HG02623 (cell line): ENCODE measurements around the gene SF3B2.
"Not testable (repeated sequence)": the region's sequence is repeated elsewhere in the genome, so short reads cannot be mapped to it uniquely, and the experiment has no call there.

Experiments used
- ATAC-seq: cut with Tn5 transposase; IDR thresholded peaks from one replicate; pipeline ENCODE4 v1.9.1; 2021; ENCODE audit warnings: moderate library complexity; ENCODE audit not compliant: unreplicated experiment

SF3B2 gene

DNA sequence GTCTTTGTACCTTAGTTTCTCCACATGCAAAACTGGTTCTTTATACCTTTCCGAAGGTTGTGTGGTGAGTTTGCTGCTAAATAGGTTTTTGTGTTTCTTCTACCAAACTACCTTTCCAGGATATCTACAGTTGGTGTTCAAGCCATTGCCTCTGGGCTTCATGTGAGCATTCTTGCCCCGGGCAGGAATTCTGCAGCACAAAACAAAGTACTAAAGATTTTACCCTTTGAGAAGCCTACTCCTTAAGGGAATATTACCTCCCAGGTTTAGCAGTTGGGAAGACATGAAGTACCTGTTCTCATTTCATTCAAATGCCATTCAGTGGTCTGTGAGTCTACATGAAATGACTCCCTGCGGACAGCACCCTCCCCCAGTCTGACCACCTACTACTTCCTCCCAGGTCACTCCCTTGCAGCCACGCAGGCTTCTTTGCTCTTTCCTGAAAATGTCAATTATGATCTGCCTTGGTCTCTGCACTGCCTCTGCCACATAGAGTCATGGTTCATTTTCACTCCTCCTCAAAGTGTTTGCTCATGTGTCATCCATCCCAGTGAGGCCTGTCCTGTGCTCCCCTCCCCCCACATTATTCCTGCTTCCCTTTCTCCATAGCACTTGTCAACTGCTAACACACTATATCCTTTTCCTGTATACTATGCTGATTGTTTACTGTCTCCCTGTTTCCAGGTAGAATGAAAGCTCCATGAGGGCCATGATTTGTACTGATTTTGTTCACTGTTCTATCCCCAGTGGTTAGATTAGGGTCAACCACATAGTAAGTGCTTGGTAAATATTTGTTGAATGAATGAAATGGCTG, 54.8 kb downstream of the SF3B2 start:
- ATAC-seq, result no peak

DNA sequence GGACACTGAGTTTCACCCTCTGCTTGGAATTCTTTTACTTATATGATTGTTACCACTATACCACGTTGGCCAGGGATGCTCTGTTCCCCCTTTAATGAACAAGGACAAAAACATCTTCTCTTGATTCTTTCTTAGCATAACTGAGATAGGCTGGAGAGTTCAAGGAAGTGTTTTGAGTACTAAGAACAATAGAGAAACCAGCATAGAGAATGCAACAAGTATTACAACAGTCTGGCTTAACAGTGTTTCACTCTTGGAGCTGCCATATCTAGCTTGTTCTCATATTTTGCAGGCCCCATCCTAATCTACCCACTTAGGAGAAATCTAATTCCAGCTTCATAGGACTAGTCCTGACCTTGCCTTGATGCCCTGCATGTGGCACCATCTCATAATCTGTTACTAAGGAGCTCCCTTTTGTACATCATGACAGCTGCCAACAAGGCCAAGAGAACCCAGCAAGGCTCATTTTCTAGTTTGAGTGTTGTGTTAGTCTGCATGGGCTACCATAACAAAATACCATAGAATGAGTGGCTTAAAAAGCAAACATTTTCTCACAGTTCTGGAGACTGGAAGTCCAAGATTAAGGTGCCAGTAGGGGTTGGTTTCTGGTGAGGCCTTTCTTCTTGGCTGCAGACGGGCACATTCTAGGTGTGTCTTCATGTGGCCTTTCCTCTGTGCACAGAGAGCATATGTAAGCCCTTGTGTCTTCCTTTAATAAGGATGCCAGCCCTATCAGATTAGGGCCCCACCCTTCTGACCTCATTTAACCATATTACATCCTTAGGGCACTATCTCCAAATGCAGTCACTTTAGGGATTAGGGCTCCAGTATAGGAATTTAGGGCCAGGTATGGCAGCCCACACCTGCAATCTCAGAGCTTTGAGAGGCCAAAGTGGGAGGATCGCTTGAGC, 55.7 kb downstream of the SF3B2 start:
- ATAC-seq, result no peak

DNA sequence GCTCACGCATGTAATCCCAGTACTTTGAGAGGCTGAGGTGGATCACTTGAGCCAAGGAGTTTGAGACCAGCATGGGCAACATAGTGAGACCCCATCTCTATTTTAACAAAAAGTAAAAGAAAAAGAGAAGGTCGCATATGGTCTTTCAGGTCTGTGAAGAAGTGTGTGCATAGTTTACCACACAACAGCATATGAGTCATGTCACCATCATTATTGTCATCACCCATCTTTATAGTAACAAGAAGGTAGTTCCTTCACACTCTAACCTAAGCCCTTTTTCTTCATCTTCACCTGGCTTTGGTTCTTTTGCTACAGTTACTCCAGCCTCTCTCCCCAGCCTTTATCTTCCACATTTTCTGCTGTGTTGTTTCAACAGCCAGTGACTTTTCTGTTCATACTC, 57.1 kb downstream of the SF3B2 start:
- ATAC-seq, result no peak

DNA sequence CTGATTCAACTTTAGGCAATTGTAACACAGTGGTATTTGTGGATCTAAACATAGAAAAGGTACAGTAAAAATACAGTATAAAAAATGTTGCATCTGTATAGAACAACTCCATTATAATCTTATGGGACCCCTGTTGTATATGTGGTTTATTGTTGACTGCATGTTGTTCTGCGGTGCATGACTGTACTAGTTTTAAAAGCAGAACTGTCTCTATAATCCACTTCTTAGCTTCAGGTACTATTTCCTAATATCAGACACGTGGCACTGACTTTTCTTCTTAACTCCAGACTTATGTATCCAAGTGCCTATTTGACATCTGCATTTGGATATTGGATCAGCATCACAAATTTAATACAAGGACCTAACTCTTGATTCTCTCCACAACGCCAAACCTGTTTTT, 59.0 kb downstream of the SF3B2 start:
- ATAC-seq, result no peak

DNA sequence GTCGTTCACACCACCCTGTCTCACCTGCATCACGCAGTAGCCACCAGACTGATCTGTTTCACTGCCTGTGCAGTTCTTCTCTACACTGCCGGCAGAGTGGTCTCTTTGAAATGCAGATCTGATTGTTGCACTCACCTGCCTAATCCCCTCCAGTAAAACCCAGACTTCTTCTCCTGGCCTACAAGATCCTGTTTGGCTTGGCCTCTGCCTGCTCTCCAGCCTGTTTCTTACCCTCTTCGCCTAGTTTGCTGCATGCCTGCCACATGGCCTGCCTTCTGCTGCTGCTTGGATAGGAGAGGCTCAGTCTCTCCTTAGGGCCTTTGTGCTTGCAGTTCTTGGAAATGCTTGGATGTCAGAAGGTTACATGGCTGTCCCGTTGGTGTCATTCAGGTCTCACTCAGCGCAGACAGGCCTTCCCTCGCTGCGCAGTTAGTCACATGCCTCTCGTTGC, 59.9 kb downstream of the SF3B2 start:
- no peak for ATAC-seq

DNA sequence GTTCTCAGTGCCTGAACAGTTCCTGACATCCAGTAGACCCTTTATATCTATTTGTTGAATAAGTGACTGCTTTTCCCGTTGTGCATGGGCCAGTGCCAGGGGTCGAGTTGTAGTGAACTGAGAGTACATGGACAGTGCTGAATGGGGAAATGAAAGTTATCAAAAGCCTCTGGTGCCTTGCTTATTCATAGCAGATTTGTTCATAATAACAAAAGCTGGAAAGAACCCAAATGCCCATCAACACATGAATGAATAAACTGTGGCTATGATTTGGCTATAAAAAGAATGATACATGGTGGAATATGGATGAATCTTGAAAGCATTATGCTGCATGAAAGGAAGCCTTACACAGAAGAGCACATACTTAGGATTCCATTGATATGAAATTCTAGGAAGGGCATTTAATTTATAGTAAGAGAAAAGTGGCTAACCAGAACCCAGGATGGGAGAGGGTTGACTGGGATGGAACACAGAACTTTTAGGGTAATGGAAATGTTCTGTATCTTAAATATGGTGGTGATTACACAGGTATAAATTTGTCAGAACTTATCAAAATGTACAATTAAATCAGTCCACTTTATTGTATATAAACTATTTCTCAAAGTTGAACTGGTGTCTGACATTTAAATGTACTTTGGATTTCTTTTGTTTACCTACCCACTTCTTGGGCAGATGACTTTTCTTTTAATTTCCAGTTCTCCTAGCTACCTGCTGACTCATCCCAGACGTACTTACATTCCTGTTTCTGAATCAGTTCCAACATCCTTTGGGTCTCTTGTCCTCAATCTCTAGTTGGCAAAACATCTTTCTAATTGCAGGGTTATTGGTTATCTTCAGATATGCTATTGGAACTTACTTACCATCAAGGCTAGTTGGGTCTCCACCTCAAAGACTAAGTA, 60.7 kb downstream of the SF3B2 start:
- ATAC-seq, result no peak

DNA sequence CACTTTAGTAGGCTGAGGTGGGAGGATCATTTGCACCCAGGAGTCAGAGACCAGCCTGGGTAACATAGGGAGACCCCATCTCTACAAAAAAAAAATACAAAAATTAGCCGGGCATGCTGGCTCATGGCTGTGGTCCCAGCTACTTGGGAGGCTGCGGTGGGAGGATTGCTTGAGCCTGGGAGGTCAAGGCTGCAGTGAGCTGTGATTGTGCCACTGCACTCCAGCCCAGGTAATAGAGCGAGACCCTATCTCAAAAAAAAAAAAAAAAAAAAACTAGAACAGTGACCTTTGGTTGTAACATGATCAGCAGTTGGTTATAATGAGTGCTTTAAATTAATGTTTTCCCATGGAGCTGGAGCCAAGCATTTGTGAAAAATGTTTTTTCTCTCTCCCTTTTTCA, 62.8 kb downstream of the SF3B2 start:
- not testable (repeated sequence) for ATAC-seq

DNA sequence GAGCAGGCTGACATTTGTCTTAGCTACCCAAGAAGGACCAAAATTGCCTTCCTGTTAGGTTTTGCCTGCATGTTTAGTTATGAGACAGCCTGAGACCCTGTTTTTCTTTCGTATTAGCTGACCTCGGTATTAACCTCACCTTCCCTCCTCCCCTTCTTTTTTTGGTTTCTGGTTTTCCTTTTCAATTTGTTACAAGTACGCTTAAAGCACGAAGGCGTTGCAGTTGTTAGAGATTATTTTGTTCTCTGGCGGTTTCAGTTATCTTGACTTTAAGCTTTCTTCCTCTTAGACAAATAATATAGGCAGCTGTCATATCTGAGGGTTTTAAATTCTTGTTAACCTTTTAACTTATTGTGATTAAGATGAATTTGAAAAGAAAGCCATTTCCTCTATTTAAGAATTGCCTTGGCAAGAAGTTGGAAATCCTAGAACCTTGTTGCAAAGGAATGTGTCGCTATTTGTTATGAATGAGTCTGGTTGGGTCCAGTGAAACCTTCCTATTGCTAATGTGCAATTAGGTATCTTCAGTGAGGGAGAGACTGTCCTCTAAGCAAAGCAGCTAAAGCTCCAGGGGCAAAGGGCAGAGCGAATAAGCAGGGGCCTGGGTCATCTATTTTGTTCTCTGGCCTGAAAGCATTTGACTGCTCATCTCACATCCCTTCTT, 63.6 kb downstream of the SF3B2 start:
- ATAC-seq, result peak; percentile 43

DNA sequence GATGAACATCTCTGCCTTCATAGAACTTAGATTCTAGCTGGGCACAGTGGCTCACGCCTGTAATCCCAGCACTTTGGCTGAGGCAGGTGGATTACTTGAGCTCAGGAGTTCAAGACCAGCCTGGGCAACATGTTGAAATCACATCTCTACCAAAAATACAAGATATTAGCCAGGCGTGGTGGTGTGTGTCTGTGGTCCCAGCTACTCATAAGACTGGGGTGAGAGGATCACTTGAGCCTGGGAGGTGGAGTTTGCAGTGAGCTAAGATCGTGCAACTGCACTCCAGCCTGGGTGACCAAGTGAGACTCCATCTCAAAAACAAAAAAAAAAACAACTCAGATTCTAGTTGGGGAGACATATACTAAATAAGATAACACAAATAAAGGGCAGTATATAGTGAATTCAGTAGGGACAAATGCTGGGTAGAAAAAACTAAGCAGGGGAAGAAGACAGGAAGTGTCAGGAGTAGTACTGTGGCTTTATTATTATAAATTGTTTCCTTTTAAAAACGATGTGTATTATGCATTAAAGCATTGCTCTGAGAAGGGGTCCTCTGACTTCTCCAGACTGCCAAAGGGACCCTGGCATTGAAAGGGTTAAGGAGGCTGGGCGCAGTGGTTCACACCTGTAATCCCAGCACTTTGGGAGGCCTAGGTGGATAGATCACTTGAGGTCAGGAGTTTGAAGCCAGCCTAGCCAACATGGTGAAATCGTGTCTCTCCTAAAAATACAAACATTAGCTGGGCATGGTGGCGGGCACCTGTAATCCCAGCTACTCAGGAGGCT, 64.6 kb downstream of the SF3B2 start:
- ATAC-seq, result no peak

DNA sequence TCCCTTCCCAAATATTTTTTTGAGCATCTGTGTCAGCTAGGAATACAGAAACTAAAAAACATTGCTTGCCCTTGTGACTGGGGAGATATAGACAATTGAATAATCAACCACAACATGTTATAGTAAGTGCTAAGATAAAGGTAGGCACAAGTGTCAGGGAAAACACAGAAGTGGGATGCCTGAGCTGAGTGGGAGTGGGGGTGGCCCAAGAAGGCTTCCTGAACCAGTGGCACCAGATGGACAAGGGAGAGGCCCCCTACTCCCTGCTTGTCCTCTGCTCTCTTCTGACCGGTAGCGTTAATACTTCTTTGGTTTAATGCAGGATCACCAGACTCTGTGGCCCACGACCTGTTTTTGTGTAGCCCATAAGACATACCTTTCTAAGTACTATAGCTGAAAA, 66.7 kb downstream of the SF3B2 start:
- no peak for ATAC-seq
